Measurements from ENCODE around the gene PLIN3.

- TF ChIP-seq CTCF (IDR thresholded peaks at IDR 0.05) (no peak), POLR2AphosphoS5 (IDR thresholded peaks at IDR 0.05; ENCODE audit: insufficient read depth in 1 of 2, low read depth in 1 of 2) (no peak)
Measured at GRCh38 chr19:4871711-4872110, 4.2 kb upstream of the PLIN3 start.
